K562 (cell line): ENCODE measurements around the gene DOCK1. TPM values are rescaled to one million over a fixed set of nuclear protein-coding genes. Genes with fewer than 3 reads are reported as not detected.

Source experiments
- ATAC-seq: fragments of 200-7000 bp; cut with Tn5 transposase; 3 replicates; pipeline ENCODE4 v1.9.1; 2020; ENCODE audit warnings: moderate library complexity
- BruUV-seq: library from RNA; stranded (reverse); fragments of 400-500 nt; replicated peaks from 2 replicates; lab custom pipeline; 2021; lab: Mats Ljungman, UMichigan
- CTCF ChIA-PET: fragments of 300-600 bp; formaldehyde crosslinking; extraction: SDS; loops from one replicate; lab custom pipeline; 2021; ENCODE audit warnings: low intra/inter-chr PET ratio; lab: Yijun Ruan, JAX
- POLR2A ChIA-PET: fragments of 300-600, 350-650 bp; sonication (Branson Sonifier 250); formaldehyde crosslinking; extraction: SDS; loops from one replicate; lab custom pipeline; 2021; ENCODE audit warnings: antibody characterized with exemption, inconsistent platforms; lab: Yijun Ruan, JAX
- DNase-seq, 4 experiments: peaks; one replicate each; pipeline versions ENCODE4 v3.0.0 to v3.0.0-alpha.2; 2011 to 2018; ENCODE audit warnings: low spot score in 3 of 4, mixed read lengths in 3 of 4; ENCODE audit errors: extremely low read depth in 1 of 4
- FAIRE-seq: peaks from 2 replicates; lab custom pipeline; 2011; peaks lifted over from hg19 to GRCh38; lab: Jason Lieb, UNC
- H2AFZ ChIP-seq: 2 replicates; pipeline ENCODE4 v1.6.0; 2011; ENCODE audit warnings: low read depth, low read length, control low read depth, inconsistent platforms
- H3K27ac ChIP-seq: fragments of 200-600 bp; 3 replicates; pipeline ENCODE4 v1.8.0; 2011; ENCODE audit warnings: low read depth, mild to moderate bottlenecking, control low read depth, inconsistent platforms, low read length, moderate library complexity, mixed read lengths; ENCODE audit errors: extremely low read depth
- H3K27me3 ChIP-seq, 2 experiments: fragments of 300-600 bp in 1 of 2; 2 replicates in 1 of 2; 3 replicates in 1 of 2; pipeline versions ENCODE4 v1.6.0 to v1.8.0; 2011; ENCODE audit warnings: inconsistent platforms in 2 of 2, low read length in 2 of 2, mild to moderate bottlenecking in 1 of 2, mixed read lengths in 1 of 2, moderate library complexity in 1 of 2; ENCODE audit not compliant: control insufficient read depth in 2 of 2, insufficient read depth in 2 of 2
- H3K36me3 ChIP-seq: fragments of 300-600 bp; 3 replicates; pipeline ENCODE4 v1.8.0; 2011; ENCODE audit warnings: mild to moderate bottlenecking, low read length, inconsistent platforms; ENCODE audit not compliant: control insufficient read depth, insufficient read depth
- H3K4me1 ChIP-seq, 2 experiments: fragments of 200-600 bp in 1 of 2; replicated peaks in 1 of 2; 2 replicates in 1 of 2; 3 replicates in 1 of 2; pipeline versions ENCODE4 v1.5.1 to v1.8.0; 2011; ENCODE audit warnings: inconsistent platforms in 2 of 2, low read length in 2 of 2, mild to moderate bottlenecking in 1 of 2, mixed read lengths in 1 of 2, moderate library complexity in 1 of 2; ENCODE audit not compliant: control insufficient read depth in 2 of 2, insufficient read depth in 2 of 2
- H3K4me2 ChIP-seq: 2 replicates; pipeline ENCODE4 v1.6.1; 2011; ENCODE audit warnings: low read length, control low read depth, inconsistent platforms, mixed read lengths; ENCODE audit not compliant: insufficient read depth
- H3K4me3 ChIP-seq: fragments of 200-600 bp; sonication (generic), shearing (Covaris generic); 2 replicates; pipeline ENCODE4 v1.5.1; 2016; ENCODE audit warnings: control low read depth, inconsistent platforms
- H3K79me2 ChIP-seq: fragments of 200-600 bp; 3 replicates; pipeline ENCODE4 v1.8.0; 2011; ENCODE audit warnings: low read length, inconsistent platforms; ENCODE audit not compliant: control insufficient read depth, insufficient read depth
- H3K9ac ChIP-seq, 2 experiments: 2 replicates each; pipeline versions ENCODE4 v1.6.0 to v1.6.1; 2011; ENCODE audit warnings: low read depth in 2 of 2, low read length in 2 of 2, control low read depth in 1 of 2, inconsistent platforms in 1 of 2, mild to moderate bottlenecking in 1 of 2, mixed read lengths in 1 of 2; ENCODE audit not compliant: insufficient read depth in 1 of 2
- H3K9me1 ChIP-seq: one replicate; pipeline ENCODE4 v1.6.0; 2011; ENCODE audit warnings: inconsistent platforms, mild to moderate bottlenecking, low read length, moderate library complexity; ENCODE audit not compliant: control insufficient read depth, insufficient read depth
- H3K9me3 ChIP-seq: replicated peaks from 2 replicates; pipeline ENCODE4 v1.5.1; 2011; ENCODE audit warnings: low read depth, low read length, inconsistent platforms; ENCODE audit not compliant: control insufficient read depth, insufficient read depth
- H4K20me1 ChIP-seq: replicated peaks from 2 replicates; pipeline ENCODE4 v1.6.1; 2011; ENCODE audit warnings: low read length, inconsistent platforms, mixed read lengths; ENCODE audit not compliant: control insufficient read depth, insufficient read depth
- BACH1 ChIP-seq: fragments of 200-800 bp; sonication (Bioruptor generic); IDR thresholded peaks from 2 replicates; pipeline ENCODE4 v1.6.1; 2016; ENCODE audit warnings: missing genetic modification characterization, missing compliant biosample characterization
- BRD9 ChIP-seq: fragments of 450-650 bp; IDR thresholded peaks from 2 replicates; pipeline ENCODE4 v1.6.1; 2018; ENCODE audit warnings: low read depth; ENCODE audit not compliant: partially characterized antibody
- FOS ChIP-seq: IDR thresholded peaks from 3 replicates; pipeline ENCODE4 v1.6.1; 2011; ENCODE audit not compliant: insufficient read length; ENCODE audit errors: extremely low read depth
- SIX5 ChIP-seq, 2 experiments: IDR thresholded peaks; 2 replicates each; pipeline ENCODE4 v1.6.1; 2011; ENCODE audit warnings: low read length in 2 of 2, borderline replicate concordance in 1 of 2, low read depth in 1 of 2, mild to moderate bottlenecking in 1 of 2, moderate library complexity in 1 of 2; ENCODE audit not compliant: insufficient read depth in 1 of 2
- ZNF445 ChIP-seq: fragments of 250-450 bp; sonication (Bioruptor Pico); IDR thresholded peaks from 2 replicates; pipeline ENCODE4 v1.4.0; 2020; ENCODE audit warnings: low read depth, mild to moderate bottlenecking, moderate library complexity
- ZNF79 ChIP-seq: fragments of 250-450 bp; sonication (Bioruptor Pico); IDR thresholded peaks from 2 replicates; pipeline ENCODE4 v1.4.0; 2020; ENCODE audit warnings: low read depth, mild to moderate bottlenecking, moderate library complexity
- ZZZ3 ChIP-seq: fragments of 450-650 bp; IDR thresholded peaks from 2 replicates; pipeline ENCODE4 v1.6.1; 2016; ENCODE audit warnings: antibody characterized with exemption, mild to moderate bottlenecking, moderate library complexity
- WGBS: fragments of 100-300 bp; shearing (Covaris generic); methylation state at CpG from one replicate; pipeline ENCODE4 v1.1.6; 2016; ENCODE audit warnings: low coverage, mixed read lengths; ENCODE audit not compliant: insufficient coverage; ENCODE audit errors: missing lambda C conversion rate; 5-methylcytosine and 5-hydroxymethylcytosine counted together
- in situ Hi-C: fragments of 300-500 bp; cut with MboI; formaldehyde crosslinking; loops from 4 replicates; pipeline ENCODE4 v1.15.0; 2018; ENCODE audit warnings: inconsistent platforms, mixed read lengths
- intact Hi-C: fragments of 100-400 bp; cut with micrococcal nuclease; formaldehyde crosslinking; loops from 2 replicates; pipeline ENCODE4 v1.14.2; 2022
- polyA plus RNA-seq, 8 experiments: library from polyadenylated mRNA; depleted of rRNA in 4 of 8; stranded (reverse) in 5 of 8; unstranded in 3 of 8; fragments of >200 nt; fragmentation: Nextera tagmentation in 2 of 8; fragmentation: Illumina TruSeq in 1 of 8; extraction: Ambion mirVana in 2 of 8; extraction: Trizol in 1 of 8; gene quantifications; 2 replicates each; pipeline versions ENCODE4 v1.2.1 to v1.2.3, GENCODE V29; 2011 to 2014; ENCODE audit warnings: inconsistent platforms in 1 of 8, missing spikeins in 1 of 8
- total RNA-seq, 7 experiments: library from RNA; depleted of rRNA in 6 of 7; stranded (reverse); fragments of >200 nt in 6 of 7; fragmentation: Illumina TruSeq in 2 of 7; extraction: Trizol in 2 of 7; gene quantifications; 2 replicates each; pipeline versions ENCODE4 v1.2.1 to v1.2.3, GENCODE V29; 2011 to 2021; ENCODE audit warnings: low replicate concordance in 1 of 7
- TF ChIP-seq, protein P1 (sequence below): fragments of 250-450 bp; sonication (Bioruptor Pico); IDR thresholded peaks from 2 replicates; pipeline ENCODE4 v1.5.1; 2021; ENCODE audit warnings: mild to moderate bottlenecking
- TF ChIP-seq, protein P2 (sequence below): sonication (generic); formaldehyde crosslinking; IDR thresholded peaks from 2 replicates; pipeline ENCODE4 v1.8.1; 2022; ENCODE audit warnings: missing genetic modification reagents
- TF ChIP-seq, protein P3 (sequence below): sonication (generic); formaldehyde crosslinking; IDR thresholded peaks from 2 replicates; pipeline ENCODE4 v1.8.0; 2023; ENCODE audit warnings: mild to moderate bottlenecking, missing genetic modification reagents
- TF ChIP-seq, protein P4 (sequence below), 2 experiments: fragments of 450-650 bp; conservative IDR thresholded peaks; 2 replicates each; pipeline ENCODE4 v1.6.1; 2017; ENCODE audit warnings: mild to moderate bottlenecking in 2 of 2, moderate library complexity in 2 of 2
- TF ChIP-seq, protein P5 (sequence below): fragments of 450-650 bp; formaldehyde crosslinking; IDR thresholded peaks from 2 replicates; pipeline ENCODE4 v1.4.0; 2022; ENCODE audit warnings: mild to moderate bottlenecking, moderate library complexity

Gene DOCK1
- total and polyA plus RNA-seq, 9 of the 15 experiments (the other 6 are each of a cell fraction or from before 2014, with no cell fraction given) = 0.31 TPM; not detected in 8

DNA sequence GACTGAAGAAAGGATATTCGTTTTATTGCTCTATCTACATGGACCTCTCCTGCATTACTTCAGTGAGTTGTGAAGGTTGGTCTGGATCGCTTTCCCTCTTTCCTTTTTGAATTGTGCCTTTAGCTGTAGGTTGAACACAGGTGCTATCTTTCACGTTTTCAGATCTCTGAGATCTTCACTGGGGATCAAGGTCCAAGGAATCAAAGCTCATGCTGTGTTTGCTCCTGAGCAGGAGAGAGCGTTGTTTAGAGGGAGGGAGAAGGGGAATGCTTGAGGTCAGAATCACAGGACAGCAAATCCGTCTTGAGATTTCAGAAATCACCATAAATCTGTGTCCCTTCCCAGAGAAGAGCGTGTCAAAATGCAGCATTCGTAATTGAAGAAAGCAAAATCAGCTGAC lies 186.1 kb downstream of the DOCK1 start:
- Histone ChIP-seq H3K9me3 (no peaks in the 10 kb centered on the region), H4K20me1 (no peaks in the 10 kb centered on the region), H3K9ac (no peak overlapping the region), H3K4me3 (no peak overlapping the region), H3K79me2 (no peaks in the 10 kb centered on the region), H3K27me3 (no peaks in the 10 kb centered on the region), H3K4me1 (no peaks in the 10 kb centered on the region), H2AFZ (no peak overlapping the region), H3K4me2 (no peak overlapping the region), H3K27ac (no peak overlapping the region), H3K9me1 (no peaks in the 10 kb centered on the region), H3K36me3 (no peaks in the 10 kb centered on the region)
- CTCF ChIA-PET = no interaction called here
- no peak for FAIRE-seq
- no peak for ATAC-seq
- in situ Hi-C loops (no loop called here), intact Hi-C loops (no loop called here)
- 0% methylated on average over 3 of the region's 7 CpGs for WGBS
- no peak for DNase-seq
- TF ChIP-seq, protein P1, sequence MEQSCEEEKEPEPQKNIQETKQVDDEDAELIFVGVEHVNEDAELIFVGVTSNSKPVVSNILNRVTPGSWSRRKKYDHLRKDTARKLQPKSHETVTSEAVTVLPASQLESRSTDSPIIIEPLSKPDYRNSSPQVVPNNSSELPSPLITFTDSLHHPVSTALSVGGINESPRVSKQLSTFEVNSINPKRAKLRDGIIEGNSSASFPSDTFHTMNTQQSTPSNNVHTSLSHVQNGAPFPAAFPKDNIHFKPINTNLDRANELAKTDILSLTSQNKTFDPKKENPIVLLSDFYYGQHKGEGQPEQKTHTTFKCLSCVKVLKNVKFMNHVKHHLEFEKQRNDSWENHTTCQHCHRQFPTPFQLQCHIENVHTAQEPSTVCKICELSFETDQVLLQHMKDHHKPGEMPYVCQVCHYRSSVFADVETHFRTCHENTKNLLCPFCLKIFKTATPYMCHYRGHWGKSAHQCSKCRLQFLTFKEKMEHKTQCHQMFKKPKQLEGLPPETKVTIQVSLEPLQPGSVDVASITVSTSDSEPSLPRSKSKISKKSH (CRISPR knock-in tag) = no peak
- TF ChIP-seq, protein P2, sequence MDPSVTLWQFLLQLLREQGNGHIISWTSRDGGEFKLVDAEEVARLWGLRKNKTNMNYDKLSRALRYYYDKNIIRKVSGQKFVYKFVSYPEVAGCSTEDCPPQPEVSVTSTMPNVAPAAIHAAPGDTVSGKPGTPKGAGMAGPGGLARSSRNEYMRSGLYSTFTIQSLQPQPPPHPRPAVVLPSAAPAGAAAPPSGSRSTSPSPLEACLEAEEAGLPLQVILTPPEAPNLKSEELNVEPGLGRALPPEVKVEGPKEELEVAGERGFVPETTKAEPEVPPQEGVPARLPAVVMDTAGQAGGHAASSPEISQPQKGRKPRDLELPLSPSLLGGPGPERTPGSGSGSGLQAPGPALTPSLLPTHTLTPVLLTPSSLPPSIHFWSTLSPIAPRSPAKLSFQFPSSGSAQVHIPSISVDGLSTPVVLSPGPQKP (CRISPR knock-in tag) = no peak
- TF ChIP-seq SIX5 (IDR thresholded peaks at IDR 0.05; ENCODE audit: borderline replicate concordance in 1 of 2, insufficient read depth in 1 of 2, low read depth in 1 of 2, low read length in 2 of 2) = no peak
- TF ChIP-seq ZNF445 (CRISPR knock-in tag) = no peak
- TF ChIP-seq FOS = no peak
- TF ChIP-seq, protein P3, sequence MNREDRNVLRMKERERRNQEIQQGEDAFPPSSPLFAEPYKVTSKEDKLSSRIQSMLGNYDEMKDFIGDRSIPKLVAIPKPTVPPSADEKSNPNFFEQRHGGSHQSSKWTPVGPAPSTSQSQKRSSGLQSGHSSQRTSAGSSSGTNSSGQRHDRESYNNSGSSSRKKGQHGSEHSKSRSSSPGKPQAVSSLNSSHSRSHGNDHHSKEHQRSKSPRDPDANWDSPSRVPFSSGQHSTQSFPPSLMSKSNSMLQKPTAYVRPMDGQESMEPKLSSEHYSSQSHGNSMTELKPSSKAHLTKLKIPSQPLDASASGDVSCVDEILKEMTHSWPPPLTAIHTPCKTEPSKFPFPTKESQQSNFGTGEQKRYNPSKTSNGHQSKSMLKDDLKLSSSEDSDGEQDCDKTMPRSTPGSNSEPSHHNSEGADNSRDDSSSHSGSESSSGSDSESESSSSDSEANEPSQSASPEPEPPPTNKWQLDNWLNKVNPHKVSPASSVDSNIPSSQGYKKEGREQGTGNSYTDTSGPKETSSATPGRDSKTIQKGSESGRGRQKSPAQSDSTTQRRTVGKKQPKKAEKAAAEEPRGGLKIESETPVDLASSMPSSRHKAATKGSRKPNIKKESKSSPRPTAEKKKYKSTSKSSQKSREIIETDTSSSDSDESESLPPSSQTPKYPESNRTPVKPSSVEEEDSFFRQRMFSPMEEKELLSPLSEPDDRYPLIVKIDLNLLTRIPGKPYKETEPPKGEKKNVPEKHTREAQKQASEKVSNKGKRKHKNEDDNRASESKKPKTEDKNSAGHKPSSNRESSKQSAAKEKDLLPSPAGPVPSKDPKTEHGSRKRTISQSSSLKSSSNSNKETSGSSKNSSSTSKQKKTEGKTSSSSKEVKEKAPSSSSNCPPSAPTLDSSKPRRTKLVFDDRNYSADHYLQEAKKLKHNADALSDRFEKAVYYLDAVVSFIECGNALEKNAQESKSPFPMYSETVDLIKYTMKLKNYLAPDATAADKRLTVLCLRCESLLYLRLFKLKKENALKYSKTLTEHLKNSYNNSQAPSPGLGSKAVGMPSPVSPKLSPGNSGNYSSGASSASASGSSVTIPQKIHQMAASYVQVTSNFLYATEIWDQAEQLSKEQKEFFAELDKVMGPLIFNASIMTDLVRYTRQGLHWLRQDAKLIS (CRISPR knock-in tag) = no peak
- no peak for TF ChIP-seq BRD9
- no peak for TF ChIP-seq BACH1
- TF ChIP-seq, protein P4, sequence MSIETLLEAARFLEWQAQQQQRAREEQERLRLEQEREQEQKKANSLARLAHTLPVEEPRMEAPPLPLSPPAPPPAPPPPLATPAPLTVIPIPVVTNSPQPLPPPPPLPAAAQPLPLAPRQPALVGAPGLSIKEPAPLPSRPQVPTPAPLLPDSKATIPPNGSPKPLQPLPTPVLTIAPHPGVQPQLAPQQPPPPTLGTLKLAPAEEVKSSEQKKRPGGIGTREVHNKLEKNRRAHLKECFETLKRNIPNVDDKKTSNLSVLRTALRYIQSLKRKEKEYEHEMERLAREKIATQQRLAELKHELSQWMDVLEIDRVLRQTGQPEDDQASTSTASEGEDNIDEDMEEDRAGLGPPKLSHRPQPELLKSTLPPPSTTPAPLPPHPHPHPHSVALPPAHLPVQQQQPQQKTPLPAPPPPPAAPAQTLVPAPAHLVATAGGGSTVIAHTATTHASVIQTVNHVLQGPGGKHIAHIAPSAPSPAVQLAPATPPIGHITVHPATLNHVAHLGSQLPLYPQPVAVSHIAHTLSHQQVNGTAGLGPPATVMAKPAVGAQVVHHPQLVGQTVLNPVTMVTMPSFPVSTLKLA (conservative IDR thresholded peaks at IDR 0.05) = no peak
- no peak for TF ChIP-seq ZZZ3
- TF ChIP-seq, protein P5, sequence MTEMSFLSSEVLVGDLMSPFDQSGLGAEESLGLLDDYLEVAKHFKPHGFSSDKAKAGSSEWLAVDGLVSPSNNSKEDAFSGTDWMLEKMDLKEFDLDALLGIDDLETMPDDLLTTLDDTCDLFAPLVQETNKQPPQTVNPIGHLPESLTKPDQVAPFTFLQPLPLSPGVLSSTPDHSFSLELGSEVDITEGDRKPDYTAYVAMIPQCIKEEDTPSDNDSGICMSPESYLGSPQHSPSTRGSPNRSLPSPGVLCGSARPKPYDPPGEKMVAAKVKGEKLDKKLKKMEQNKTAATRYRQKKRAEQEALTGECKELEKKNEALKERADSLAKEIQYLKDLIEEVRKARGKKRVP (CRISPR knock-in tag) = no peak
- TF ChIP-seq ZNF79 (CRISPR knock-in tag) = no peak
- no TSS peak for BruUV-seq
- POLR2A ChIA-PET = no interaction called here
